Gastroesophageal sphincter (tissue), 4 donors: ENCODE data around the gene CFAP119. TPM values are rescaled to one million over a fixed set of nuclear protein-coding genes. Genes with fewer than 3 reads are reported as not detected.
A peak's percentile ranks its signal among the peaks of the same experiment; 100 is the strongest.

Experiments
- ATAC-seq: fragments of 150-250 bp; one replicate; pipeline ENCODE4 v1.9.1; 2016; ENCODE audit warnings: mild to moderate bottlenecking, moderate library complexity
- H3K27ac ChIP-seq, 4 donors: fragments of 200-600 bp; sonication (generic) in 3 of 4; 1 replicate in 3 of 4; 2 replicates in 1 of 4; pipeline ENCODE4 v1.5.1; 2016 to 2019
- H3K27me3 ChIP-seq: fragments of 200-600 bp; sonication (generic); one replicate; pipeline ENCODE4 v1.5.1; 2019
- H3K36me3 ChIP-seq, 2 donors: fragments of 200-600 bp; sonication (generic); one replicate each; pipeline ENCODE4 v1.5.1; 2019; ENCODE audit warnings: control low read depth in 1 of 2
- H3K4me1 ChIP-seq, 3 donors: fragments of 200-600 bp; sonication (generic); 1 replicate in 2 of 3; 2 replicates in 1 of 3; pipeline ENCODE4 v1.5.1; 2016 to 2019; ENCODE audit warnings: control low read depth in 2 of 3
- H3K4me3 ChIP-seq, 2 donors: fragments of 200-600 bp; sonication (generic); one replicate each; pipeline ENCODE4 v1.5.1; 2019; ENCODE audit warnings: mild to moderate bottlenecking in 1 of 2, moderate library complexity in 1 of 2
- H3K9me3 ChIP-seq, 3 donors: fragments of 200-600 bp; sonication (generic); one replicate each; pipeline ENCODE4 v1.5.1; 2017 to 2019; ENCODE audit warnings: control low read depth in 2 of 3
- EP300 ChIP-seq: sonication (generic); formaldehyde crosslinking; IDR thresholded peaks from one replicate; pipeline ENCODE4 v1.6.1; 2017; ENCODE audit warnings: antibody characterized with exemption, mild to moderate bottlenecking
- POLR2A ChIP-seq, 2 donors: fragments of 450-650 bp; IDR thresholded peaks; one replicate each; pipeline ENCODE4 v1.6.1; 2017; ENCODE audit warnings: antibody characterized with exemption in 2 of 2, mild to moderate bottlenecking in 2 of 2, moderate library complexity in 1 of 2
- POLR2AphosphoS5 ChIP-seq: sonication (generic); formaldehyde crosslinking; IDR thresholded peaks from one replicate; pipeline ENCODE4 v1.6.1; 2017; ENCODE audit warnings: antibody characterized with exemption
- WGBS, 2 donors: methylation state at CpG; one replicate each; pipeline ENCODE4 v1.1.5; 2018; ENCODE audit warnings: low coverage in 1 of 2; 5-methylcytosine and 5-hydroxymethylcytosine counted together
- total RNA-seq, 4 donors: library from RNA; depleted of rRNA; stranded (reverse); fragments of >200 nt; gene quantifications; one replicate each; pipeline ENCODE4 v1.1.0, GENCODE V29; 2016
- TF ChIP-seq, protein P1 (sequence below), 4 experiments: fragments of 200-600 bp in 2 of 4; fragments of 450-650 bp in 2 of 4; sonication (generic) in 1 of 4; IDR thresholded peaks; one replicate each; pipeline ENCODE4 v1.5.1; 2017 to 2019; ENCODE audit warnings: antibody characterized with exemption in 4 of 4, mild to moderate bottlenecking in 2 of 4, moderate library complexity in 2 of 4

Gene CFAP119
- total RNA-seq, 4 donors from 2014 or later, result 1.3 to 1.9 TPM; not detected in 2

DNA sequence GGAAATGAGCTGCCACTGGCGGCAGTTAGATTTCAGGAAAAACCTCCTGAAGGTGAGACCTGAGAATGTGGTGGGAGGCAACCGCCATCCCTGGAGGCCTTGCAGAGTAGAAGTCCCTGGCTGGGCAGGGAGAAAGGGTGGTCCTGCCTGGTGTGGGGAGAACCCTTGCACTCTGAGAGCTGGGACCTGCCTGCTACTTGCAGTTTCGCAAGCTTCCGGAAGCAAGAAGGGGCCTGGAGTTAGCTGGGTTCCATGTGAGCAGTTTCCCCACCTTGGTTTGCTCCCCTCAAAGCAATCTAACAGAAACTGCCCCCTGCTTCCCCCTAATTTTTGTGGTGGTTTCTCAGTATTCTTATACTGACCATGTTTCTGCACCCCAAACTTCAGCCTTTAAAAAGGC lies 18.7 kb upstream of the CFAP119 start:
- no peak for TF ChIP-seq POLR2AphosphoS5
- TF ChIP-seq EP300, result no peak
- TF ChIP-seq POLR2A (IDR thresholded peaks at IDR 0.05), result no peak
- TF ChIP-seq, protein P1, sequence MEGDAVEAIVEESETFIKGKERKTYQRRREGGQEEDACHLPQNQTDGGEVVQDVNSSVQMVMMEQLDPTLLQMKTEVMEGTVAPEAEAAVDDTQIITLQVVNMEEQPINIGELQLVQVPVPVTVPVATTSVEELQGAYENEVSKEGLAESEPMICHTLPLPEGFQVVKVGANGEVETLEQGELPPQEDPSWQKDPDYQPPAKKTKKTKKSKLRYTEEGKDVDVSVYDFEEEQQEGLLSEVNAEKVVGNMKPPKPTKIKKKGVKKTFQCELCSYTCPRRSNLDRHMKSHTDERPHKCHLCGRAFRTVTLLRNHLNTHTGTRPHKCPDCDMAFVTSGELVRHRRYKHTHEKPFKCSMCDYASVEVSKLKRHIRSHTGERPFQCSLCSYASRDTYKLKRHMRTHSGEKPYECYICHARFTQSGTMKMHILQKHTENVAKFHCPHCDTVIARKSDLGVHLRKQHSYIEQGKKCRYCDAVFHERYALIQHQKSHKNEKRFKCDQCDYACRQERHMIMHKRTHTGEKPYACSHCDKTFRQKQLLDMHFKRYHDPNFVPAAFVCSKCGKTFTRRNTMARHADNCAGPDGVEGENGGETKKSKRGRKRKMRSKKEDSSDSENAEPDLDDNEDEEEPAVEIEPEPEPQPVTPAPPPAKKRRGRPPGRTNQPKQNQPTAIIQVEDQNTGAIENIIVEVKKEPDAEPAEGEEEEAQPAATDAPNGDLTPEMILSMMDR (IDR thresholded peaks at IDR 0.05), result no peak
- ATAC-seq, result no peak
- no peak overlapping the region for H3K27ac ChIP-seq

GRCh38 chr16:30780021-30780420 lies 18.2 kb upstream of the CFAP119 start:
- Histone ChIP-seq H3K4me3 (no peak overlapping the region), H3K4me1 (peaks cover 0 to 33% (median 9%) of the 10 kb centered on the region in 3 donors), H3K27me3 (no peaks in the 10 kb centered on the region), H3K27ac (no peak overlapping the region), H3K9me3 (no peaks in the 10 kb centered on the region), H3K36me3 (peaks cover 0 to 41% of the 10 kb centered on the region in 2 donors)
- no peak for TF ChIP-seq POLR2A (IDR thresholded peaks at IDR 0.05)
- no peak for TF ChIP-seq EP300
- no peak for TF ChIP-seq POLR2AphosphoS5
- TF ChIP-seq, protein P1 (IDR thresholded peaks at IDR 0.05), result no peak
- ATAC-seq, result no peak
- WGBS, 2 donors, result no CpG with 5 or more reads among the region's 3 CpGs

More for the DNA sequence above, 18.7 kb upstream of the CFAP119 start:
- no peaks in the 10 kb centered on the region for H3K9me3 ChIP-seq
- H3K36me3 ChIP-seq, result peaks cover 0 to 46% of the 10 kb centered on the region in 2 donors
- no peak overlapping the region for H3K4me3 ChIP-seq
- H3K4me1 ChIP-seq, result peaks cover 0 to 36% (median 10%) of the 10 kb centered on the region in 3 donors
- H3K27me3 ChIP-seq, result no peaks in the 10 kb centered on the region
- 70% methylated on average over 4 of the region's 4 CpGs; no CpG with 5 or more reads in 1 of the 2 donors for WGBS, 2 donors

DNA sequence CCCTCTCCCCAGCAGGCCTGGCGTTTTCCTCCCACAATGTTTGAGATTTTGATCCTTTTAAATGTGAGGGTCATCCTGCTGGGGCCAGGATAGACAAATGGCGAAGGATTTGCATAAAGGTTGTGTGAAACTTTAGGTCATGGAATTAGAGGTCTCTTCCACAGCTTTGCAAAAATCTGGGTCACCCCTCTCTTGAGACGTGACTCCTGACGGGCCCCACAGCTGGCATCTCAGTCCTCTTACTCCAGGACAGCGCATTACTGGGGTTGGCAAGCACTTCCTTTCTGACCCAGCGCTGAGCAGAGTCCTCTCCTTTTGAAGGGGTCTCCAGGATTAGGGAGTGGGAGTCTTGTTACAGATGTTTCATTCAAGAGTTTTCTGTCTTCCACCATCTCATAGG lies 17.7 kb upstream of the CFAP119 start:
- Histone ChIP-seq H3K4me3 (no peak overlapping the region), H3K27ac (peak overlapping the region in 1 of 4 donors; percentile 38), H3K36me3 (peaks cover 0 to 40% of the 10 kb centered on the region in 2 donors), H3K9me3 (no peaks in the 10 kb centered on the region), H3K27me3 (no peaks in the 10 kb centered on the region), H3K4me1 (peaks cover 0 to 33% (median 13%) of the 10 kb centered on the region in 3 donors)
- TF ChIP-seq POLR2AphosphoS5 (no peak), POLR2A (IDR thresholded peaks at IDR 0.05) (no peak), EP300 (no peak)
- TF ChIP-seq, protein P1 (IDR thresholded peaks at IDR 0.05), result no peak
- no peak for ATAC-seq
- WGBS, 2 donors, result 95% methylated on average over 4 of the region's 6 CpGs; no CpG with 5 or more reads in 1 of the 2 donors

DNA sequence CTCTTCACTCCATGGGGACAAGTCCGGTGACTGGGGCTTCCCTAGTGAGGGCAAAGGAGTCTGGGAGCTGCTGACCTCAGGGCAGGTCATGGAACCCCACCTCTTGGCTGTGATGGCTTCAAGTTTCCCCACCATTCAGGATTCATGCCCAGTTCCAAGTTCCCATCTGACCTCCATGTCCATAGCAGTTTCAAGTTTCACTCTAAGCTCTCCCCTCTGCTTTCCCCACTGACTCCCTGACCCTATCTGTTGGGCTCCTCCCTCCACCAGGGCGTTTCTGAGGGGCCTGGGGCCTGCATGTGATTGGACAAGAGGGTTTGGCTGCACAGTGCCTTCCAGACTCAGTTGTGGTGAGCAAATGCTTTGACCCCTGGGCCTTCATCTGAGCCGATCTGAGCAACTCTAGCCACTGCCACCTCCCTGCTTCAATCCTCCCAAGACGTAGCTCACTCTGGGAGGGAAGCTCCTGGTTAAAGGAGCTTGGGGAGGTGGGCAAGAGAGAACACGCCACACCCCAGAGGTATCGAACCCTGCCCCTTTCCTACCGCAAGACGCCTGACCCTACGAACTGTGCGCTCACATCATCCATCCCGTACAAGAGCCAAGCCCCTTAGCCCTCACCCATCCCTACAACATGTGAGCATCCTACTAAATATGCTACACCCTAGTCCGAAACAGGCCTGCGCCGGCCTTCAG lies 16.8 kb upstream of the CFAP119 start:
- H3K4me3 ChIP-seq, result no peak overlapping the region
- ATAC-seq, result peak; percentile 10
- TF ChIP-seq POLR2A (IDR thresholded peaks at IDR 0.05) (no peak), POLR2AphosphoS5 (no peak), EP300 (no peak)
- TF ChIP-seq, protein P1 (IDR thresholded peaks at IDR 0.05), result no peak
- H3K4me1 ChIP-seq, result peaks cover 0 to 35% (median 17%) of the 10 kb centered on the region in 3 donors
- no peaks in the 10 kb centered on the region for H3K9me3 ChIP-seq
- H3K27me3 ChIP-seq, result no peaks in the 10 kb centered on the region
- peaks cover 0 to 42% of the 10 kb centered on the region in 2 donors for H3K36me3 ChIP-seq
- peak overlapping the region in 3 of 4 donors; percentile 24 to 38 (median 38) for H3K27ac ChIP-seq
- WGBS, 2 donors, result 78 to 84% methylated on average over 11 to 12 of the region's 14 CpGs
